Urinary bladder (tissue), 4 donors: ENCODE data around the gene EML4. TPM values are rescaled to one million over a fixed set of nuclear protein-coding genes. Genes with fewer than 3 reads are reported as not detected.

Experiments
- DNase-seq: peaks from one replicate; pipeline ENCODE4 v3.0.0-alpha.2; 2015; ENCODE audit errors: extremely low spot score
- H3K27ac ChIP-seq: one replicate; pipeline ENCODE4 v1.5.1; 2013; ENCODE audit warnings: low read depth, mild to moderate bottlenecking, moderate library complexity
- H3K36me3 ChIP-seq: one replicate; pipeline ENCODE4 v1.6.1; 2013; ENCODE audit warnings: mild to moderate bottlenecking, moderate library complexity; ENCODE audit not compliant: insufficient read depth
- H3K4me1 ChIP-seq: one replicate; pipeline ENCODE4 v1.6.1; 2013; ENCODE audit warnings: mild to moderate bottlenecking, moderate library complexity; ENCODE audit not compliant: insufficient read depth
- H3K4me3 ChIP-seq: one replicate; pipeline ENCODE4 v1.5.1; 2013; ENCODE audit warnings: low read depth, low read length
- WGBS: extraction: QIAGEN DNeasy Blood & Tissue Kit; methylation state at CpG from one replicate; pipeline ENCODE4 v1.1.7; 2013; 5-methylcytosine and 5-hydroxymethylcytosine counted together
- polyA plus RNA-seq: library from polyadenylated mRNA; stranded (reverse); fragments of 200-250 nt; gene quantifications from one replicate; pipeline ENCODE4 v1.2.3, GENCODE V29; 2013
- total RNA-seq: library from RNA; depleted of rRNA; stranded (reverse); fragments of >200 nt; gene quantifications from one replicate; pipeline ENCODE4 v1.2.3, GENCODE V29; 2014
- donor health status: healthy with polysubstance abuse.
- donor health status: healthy.

Gene EML4
- total and polyA plus RNA-seq, 2 donors, result 11.4 to 93.6 TPM

- Histone ChIP-seq H3K27ac (no peak overlapping the region), H3K4me3 (no peak overlapping the region), H3K36me3 (no peaks in the 10 kb centered on the region), H3K4me1 (no peaks in the 10 kb centered on the region)
- WGBS, result 63% methylated on average over 9 of the region's 9 CpGs
- no peak for DNase-seq
Measured at GRCh38 chr2:42142547-42143184, 26.5 kb upstream of the EML4 start.

- Histone ChIP-seq H3K27ac (no peak overlapping the region), H3K4me1 (no peaks in the 10 kb centered on the region), H3K4me3 (no peak overlapping the region), H3K36me3 (no peaks in the 10 kb centered on the region)
- no peak for DNase-seq
- WGBS, result 42% methylated on average over 5 of the region's 5 CpGs
Measured at GRCh38 chr2:42147641-42148274, 21.4 kb upstream of the EML4 start.

- Histone ChIP-seq H3K4me1 (no peaks in the 10 kb centered on the region), H3K36me3 (no peaks in the 10 kb centered on the region), H3K4me3 (no peak overlapping the region), H3K27ac (no peak overlapping the region)
- no peak for DNase-seq
Measured at GRCh38 chr2:42150159-42150558, 19.0 kb upstream of the EML4 start.

GRCh38 chr2:42153944-42154581 lies 15.1 kb upstream of the EML4 start:
- Histone ChIP-seq H3K27ac (no peak overlapping the region), H3K4me1 (no peaks in the 10 kb centered on the region), H3K36me3 (no peaks in the 10 kb centered on the region), H3K4me3 (no peak overlapping the region)
- WGBS, result 79% methylated on average over 4 of the region's 4 CpGs
- DNase-seq, result no peak

- 84% methylated on average over 4 of the region's 4 CpGs for WGBS
Measured at GRCh38 chr2:42156721-42157120, 12.4 kb upstream of the EML4 start.

GRCh38 chr2:42161444-42161843 lies 7.7 kb upstream of the EML4 start:
- no peak overlapping the region for H3K27ac ChIP-seq
- no peak for DNase-seq

More at GRCh38 chr2:42156721-42157120, 12.4 kb upstream of the EML4 start:
- DNase-seq, result no peak
- Histone ChIP-seq H3K36me3 (no peaks in the 10 kb centered on the region), H3K4me3 (no peak overlapping the region), H3K4me1 (no peaks in the 10 kb centered on the region), H3K27ac (no peak overlapping the region)

GRCh38 chr2:42163444-42164045 lies 5.6 kb upstream of the EML4 start:
- Histone ChIP-seq H3K4me3 (no peak overlapping the region), H3K4me1 (no peaks in the 10 kb centered on the region), H3K27ac (no peak overlapping the region), H3K36me3 (no peaks in the 10 kb centered on the region)
- no peak for DNase-seq
- 55% methylated on average over 8 of the region's 8 CpGs for WGBS

More at GRCh38 chr2:42161444-42161843, 7.7 kb upstream of the EML4 start:
- Histone ChIP-seq H3K36me3 (no peaks in the 10 kb centered on the region), H3K4me1 (no peaks in the 10 kb centered on the region), H3K4me3 (no peak overlapping the region)

GRCh38 chr2:42164046-42164445 lies 5.1 kb upstream of the EML4 start:
- DNase-seq, result no peak
- Histone ChIP-seq H3K4me3 (no peak overlapping the region), H3K4me1 (no peaks in the 10 kb centered on the region), H3K27ac (no peak overlapping the region), H3K36me3 (no peaks in the 10 kb centered on the region)
- WGBS, result 85% methylated on average over 3 of the region's 3 CpGs

GRCh38 chr2:42164971-42165370 lies 4.2 kb upstream of the EML4 start:
- Histone ChIP-seq H3K4me1 (no peaks in the 10 kb centered on the region), H3K27ac (no peak overlapping the region), H3K36me3 (no peaks in the 10 kb centered on the region), H3K4me3 (no peak overlapping the region)
- 0% methylated on average over 1 of the region's 1 CpG for WGBS
- no peak for DNase-seq

- no peak for DNase-seq
- Histone ChIP-seq H3K4me1 (peaks cover 1% of the 10 kb centered on the region), H3K36me3 (no peaks in the 10 kb centered on the region), H3K4me3 (no peak overlapping the region), H3K27ac (no peak overlapping the region)
- WGBS, result 26% methylated on average over 2 of the region's 2 CpGs
Measured at GRCh38 chr2:42167458-42167857, 1.7 kb upstream of the EML4 start.

GRCh38 chr2:42168459-42169099 lies 574 bp upstream of the EML4 start:
- Histone ChIP-seq H3K4me3 (no peak overlapping the region), H3K27ac (peak overlapping the region; percentile 18), H3K36me3 (no peaks in the 10 kb centered on the region), H3K4me1 (peaks cover 1% of the 10 kb centered on the region)
- DNase-seq, result no peak
- 77% methylated on average over 16 of the region's 16 CpGs for WGBS

- H3K4me1 ChIP-seq, result peaks cover 1% of the 10 kb centered on the region
- peak overlapping the region; percentile 69 for H3K4me3 ChIP-seq
- no peaks in the 10 kb centered on the region for H3K36me3 ChIP-seq
- DNase-seq, result peak; percentile 29
- WGBS, result 1% methylated on average over 10 of the region's 10 CpGs
- H3K27ac ChIP-seq, result peak overlapping the region; percentile 66
Measured at GRCh38 chr2:42169874-42170521, 845 bp downstream of the EML4 start.
